HuH-7.5 (cell line): Measurements from ENCODE around the gene AK8.

Experiments used
- DNase-seq: peaks from one replicate; pipeline ENCODE4 v3.0.0; 2011; ENCODE audit warnings: low spot score

The AK8 gene

DNA sequence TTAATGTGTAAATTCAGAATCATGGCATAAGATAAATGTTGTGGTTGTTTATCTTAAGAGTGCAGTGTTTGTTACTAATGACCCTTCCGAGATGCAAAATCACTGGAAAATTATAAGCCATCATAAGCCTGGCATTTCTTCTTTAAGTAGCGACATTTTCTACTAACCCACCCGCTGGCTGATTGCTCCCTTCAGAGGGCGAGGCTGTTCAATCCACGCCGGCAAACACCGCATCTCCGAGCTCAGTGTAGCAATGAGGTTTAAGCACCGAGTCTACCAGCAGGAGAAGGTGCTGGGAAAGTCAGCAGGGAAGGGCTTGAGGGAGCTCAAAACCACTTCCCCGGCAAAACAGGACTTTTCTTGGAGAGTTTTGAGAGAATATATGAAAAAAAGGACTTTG is 52.7 kb downstream of the AK8 start:
- DNase-seq = no peak

DNA sequence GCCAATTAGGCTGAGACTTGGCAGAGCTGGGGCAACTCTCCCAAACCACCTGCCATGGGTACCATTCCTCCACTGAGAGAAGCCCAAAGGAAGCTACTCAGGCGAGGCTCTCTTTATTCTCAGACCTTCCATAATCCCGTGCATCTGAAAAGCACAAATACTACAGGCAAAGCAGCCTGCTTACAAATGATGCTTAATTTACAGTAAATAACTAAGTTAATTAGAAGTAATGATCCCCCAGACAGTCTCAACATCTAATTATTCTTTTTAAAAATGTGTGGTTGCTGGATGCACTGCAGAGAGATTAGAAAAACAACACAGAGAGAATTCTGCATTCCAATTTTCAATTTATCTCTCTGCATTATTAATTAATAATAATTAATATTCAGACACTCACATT is 53.1 kb downstream of the AK8 start:
- DNase-seq = no peak

DNA sequence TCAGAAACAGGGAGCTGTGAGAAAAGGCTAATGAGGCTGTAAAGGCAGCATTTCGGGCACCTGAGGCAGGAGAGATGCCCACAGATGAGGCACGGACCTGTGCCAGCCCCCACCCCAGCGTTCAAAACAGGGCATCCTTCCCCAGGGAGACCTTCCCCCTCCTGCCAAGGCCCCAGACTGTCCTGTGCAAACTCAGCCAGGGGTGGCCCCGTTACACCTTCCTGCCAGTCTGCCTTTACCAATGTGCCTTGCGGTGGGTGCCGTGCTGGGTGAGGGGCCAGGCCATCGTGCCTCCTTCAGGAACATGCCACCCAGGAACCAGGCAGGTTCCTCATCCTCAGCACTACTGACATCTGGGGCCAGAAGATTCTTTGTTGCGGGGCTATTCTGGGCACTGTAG is 53.9 kb downstream of the AK8 start:
- no peak for DNase-seq

DNA sequence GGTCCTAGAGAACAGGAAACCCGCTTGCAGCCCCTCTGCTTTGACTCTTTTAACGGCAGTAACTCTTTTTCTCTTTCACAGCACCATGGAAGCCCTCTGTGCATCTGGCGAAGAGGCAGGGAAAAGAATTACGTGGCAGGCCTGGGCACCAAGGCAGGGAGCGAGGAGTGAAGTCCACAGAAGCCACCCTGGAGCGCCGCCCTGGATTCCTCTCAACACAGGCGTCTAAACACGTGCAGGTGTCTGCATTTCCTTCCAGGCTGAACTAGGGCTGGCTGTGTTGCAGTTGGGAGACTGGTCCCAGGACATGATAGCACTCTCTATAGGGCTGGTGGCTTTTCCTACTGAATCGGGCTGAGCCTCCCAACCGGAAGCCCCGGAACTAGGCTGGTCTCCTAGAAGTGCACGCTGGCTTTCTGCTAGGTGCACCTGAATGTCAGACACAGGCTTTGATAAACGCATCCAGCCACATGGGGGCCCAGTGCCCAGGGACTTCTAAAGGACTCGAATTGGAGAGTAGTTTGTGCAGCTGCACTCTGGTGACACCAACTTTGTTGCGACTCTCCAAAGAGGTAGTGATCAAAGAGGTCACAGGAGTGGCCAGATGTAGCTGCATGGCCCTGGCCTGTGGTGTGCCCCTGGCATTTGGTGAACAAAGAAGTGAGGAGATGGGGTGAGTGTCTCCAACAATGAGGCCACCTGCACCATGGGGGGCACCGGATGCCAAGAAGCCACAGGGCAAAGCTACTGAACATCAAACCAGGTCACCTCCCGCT is 54.5 kb downstream of the AK8 start:
- no peak for DNase-seq

DNA sequence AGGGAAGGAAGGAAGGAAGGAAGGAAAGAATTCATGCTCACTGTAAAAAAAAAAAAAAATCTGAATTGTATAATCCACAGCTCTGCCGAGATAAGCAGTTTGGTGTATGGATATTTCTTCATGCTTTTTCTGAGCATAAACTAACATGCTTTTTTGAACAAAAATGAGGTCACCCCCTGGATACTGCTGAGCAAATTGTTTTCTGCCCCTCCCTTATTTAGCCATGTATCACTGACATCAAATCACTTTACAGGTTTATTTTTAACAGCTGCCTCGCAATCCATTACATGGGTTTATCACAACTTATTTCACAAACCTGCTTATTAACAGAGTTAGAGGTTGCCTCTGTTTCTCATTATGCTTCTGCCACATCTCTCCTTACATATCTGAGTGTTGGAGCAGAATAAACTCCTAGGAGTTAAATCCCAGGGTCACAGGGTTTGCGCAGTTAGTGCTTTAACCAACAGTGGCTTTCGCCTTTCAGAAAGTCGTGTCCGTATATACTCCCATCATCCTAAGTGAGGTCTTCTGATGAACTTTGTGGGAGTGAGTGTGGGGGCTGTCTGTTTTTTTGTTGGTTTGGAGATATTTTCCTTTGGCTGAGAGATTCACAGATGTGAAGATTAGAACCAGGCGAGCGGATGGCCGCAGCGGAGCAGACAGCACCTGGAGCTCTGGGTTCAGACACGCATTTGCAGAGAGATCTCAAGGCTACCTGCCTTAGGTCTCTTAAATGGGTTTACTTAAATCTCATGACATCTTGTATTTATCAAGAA is 57.7 kb downstream of the AK8 start:
- no peak for DNase-seq

DNA sequence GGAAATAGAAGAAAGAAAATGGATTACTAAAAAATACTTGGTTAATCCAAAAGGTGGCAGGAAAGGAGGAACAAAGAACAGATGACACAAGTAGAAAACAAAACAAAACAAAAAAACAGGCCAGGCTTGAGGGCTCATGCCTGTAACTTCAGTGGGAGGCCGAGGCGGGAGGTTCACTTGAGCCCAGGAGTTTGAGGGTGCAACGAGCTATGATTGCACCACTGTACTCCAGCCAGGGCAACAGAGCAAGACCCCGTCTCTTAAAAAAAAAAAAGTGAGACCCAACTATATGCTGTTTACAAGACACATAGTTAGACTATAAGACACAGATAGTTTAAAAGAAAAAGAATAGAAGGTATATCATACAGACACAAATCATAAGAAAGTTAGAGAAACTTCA is 59.5 kb downstream of the AK8 start:
- no peak for DNase-seq

DNA sequence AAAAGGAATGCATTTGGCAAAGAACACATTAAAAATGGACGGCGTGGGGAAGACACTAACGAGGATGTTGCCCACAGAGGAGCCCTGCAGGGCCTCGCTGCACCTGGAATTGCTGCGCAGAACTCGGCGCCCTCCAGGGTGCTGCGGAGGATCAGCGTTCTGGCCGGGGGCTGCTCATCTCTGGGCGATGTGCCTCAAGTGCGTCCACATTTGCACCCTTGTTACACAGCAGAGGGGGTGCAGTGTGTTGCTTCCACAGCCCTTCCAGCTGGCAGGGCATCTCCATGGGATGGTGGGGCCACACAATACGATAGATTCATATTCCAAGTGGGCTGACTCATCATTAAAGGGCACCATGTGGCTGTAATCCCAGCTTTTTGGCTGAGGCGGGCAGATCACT is 63.1 kb downstream of the AK8 start:
- no peak for DNase-seq

DNA sequence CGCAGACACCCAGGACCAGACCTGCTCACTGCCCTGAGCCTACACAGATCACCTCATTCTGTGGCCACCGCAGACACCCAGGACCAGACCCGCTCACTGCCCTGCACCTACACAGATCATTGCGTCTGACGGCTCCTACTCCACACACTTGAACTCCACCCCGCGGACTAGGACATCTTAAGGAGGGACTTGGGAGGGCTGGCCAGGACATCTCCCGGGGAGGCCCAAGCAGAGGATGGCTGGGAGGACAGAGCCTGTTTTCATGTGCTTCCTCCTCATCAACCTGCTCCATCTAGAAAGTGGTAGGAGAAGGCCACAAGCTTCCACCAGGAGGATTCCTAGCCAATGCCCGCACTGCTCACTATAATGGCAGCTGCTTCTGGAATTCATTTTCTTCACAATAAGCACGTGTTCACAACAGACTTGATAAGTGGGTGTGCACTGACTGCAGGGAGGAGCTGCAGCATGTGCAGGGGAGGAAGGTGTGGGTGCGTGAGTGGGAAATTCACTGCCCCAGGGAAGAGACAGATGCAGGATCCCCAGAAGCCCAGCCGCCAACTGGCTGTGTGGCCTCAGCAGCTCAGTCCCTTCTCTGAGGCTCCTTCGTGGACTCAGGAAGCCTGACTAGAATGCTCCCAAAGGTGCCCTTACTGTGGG is 64.8 kb downstream of the AK8 start:
- no peak for DNase-seq

DNA sequence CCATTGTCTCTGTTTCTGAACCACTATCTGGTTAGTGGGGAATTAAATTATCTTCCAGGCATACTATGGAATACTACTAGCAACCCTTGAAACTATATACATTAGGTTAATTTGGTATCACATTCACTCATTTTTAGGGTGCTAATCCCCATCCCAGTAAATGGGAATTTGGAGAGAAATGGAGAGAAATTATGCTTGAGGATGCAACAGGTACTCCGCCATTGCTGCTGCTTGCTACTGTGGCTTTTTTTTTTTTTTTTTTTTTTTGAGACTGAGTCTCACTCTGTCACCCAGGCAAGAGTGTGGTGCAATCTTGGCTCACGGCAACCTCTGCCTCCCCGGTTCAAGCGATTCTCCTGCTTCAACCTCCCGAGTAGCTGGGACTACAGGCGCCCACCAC is 66.1 kb downstream of the AK8 start:
- no peak for DNase-seq

DNA sequence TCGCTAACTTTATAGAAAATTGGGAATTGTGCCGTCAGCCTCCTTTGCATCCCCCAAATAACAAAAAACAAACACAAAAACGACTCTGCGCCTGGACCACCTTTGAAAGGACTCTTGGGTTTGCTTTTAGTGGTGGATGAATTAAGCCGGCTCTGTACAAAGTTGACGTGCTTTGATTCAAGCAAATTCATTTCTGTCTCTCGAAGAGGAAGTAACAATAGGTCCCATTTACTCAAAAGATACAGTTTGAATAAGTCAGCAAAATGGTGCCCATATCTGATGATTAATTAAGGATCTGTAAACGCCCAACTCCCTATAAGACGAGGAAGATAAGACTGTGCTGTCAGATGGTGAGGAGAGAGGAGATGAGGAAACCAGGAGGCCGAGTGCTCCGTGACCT is 67.8 kb downstream of the AK8 start:
- no peak for DNase-seq

DNA sequence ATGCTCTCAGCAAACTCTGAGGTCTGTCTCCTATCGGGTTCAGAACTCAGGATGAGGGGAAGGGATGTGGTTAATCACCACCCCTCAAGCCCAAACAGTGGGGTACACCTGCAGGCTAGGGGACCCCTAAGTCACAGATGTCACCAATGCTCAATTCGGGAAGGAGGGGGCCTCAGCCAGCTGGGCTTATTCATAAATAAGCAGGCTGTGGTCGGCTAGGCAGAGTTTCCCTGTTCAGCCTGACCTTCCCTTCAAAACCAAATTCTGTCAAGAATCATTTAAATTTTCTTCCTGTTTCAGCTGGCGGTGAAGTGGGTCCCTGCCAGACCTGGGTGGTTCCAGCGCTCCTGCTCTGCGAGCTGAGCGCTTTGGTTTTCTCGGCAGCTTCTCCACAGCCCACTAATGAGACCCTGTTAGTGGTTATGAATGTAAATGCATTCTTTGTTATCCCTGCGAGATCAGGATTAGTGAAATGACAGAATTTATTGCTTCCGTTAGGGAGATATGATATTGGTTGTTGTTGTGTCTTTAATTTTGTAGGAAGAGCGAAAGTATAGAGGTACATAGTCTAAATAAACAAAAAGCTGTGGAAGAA is 68.3 kb downstream of the AK8 start:
- DNase-seq = no peak

DNA sequence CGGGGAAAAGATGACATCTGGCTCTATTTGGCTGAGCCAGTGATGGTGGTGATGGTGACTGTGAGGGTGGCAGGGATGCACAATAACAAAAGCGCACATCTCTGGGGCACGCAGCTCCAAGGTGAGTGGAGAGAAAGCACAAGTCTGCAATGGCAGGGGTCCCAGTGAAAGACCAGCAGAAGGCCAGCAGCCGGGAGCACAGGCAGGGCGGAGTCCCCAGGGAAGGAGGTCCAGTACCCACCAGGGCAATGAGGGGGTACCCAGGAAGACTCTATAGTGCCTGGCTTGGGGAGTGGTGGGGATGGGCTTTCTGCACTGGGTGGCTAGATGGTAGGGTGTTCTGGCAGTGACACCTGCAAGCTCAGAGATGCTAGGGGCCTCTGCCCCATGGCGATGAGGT is 69.4 kb downstream of the AK8 start:
- DNase-seq = no peak

DNA sequence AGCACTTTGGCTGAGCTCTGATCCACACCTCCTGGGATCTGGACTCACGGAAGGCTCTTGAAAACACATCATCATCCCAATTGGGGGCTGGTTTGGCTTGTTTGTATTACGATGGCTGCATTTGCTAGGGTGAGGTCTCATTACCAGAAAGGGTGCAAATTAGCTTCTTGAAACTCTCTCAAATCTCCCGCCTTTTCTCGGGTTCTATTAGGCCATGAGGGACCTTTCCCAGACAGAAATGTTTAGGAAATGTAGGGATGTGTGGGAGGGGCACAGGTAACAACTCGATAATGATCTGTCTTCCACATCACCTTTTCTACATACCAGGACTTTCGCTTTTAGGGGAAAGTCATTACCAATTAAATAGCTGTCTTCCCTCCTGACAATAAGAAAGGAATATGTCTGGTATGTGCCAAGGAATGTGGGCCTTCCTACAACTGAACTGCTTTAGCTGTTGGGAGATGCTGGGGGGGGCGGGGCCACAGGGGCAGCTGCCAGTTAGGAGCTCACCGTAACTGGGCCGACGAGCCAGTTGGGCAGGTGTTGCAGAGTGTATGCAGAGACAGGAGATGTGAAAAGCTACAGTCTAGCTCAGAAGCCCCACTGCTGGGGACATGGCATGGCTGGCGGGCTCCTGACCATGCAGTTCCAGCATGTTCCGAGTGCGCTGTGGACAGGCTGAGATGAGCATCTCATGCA is 71.2 kb downstream of the AK8 start:
- DNase-seq = no peak

DNA sequence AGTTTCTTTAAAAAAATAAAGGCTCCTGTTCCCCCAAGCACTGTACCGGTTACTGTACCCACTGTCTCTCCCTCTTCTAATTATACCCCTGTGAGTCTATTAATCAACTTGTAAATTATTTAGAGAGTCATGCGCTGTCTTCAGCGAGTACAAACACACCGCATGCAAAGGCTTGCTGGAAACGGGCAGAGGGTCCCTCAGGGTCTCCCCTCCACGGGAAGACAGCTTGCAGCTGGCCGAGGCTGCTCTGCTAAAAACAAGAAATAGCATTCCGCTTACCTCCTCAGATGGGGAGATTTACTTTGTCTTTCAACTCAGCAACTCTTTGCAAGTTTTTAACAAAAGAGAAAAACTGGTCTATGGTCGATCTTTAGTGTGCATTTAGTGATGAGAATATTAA is 71.8 kb downstream of the AK8 start:
- no peak for DNase-seq

DNA sequence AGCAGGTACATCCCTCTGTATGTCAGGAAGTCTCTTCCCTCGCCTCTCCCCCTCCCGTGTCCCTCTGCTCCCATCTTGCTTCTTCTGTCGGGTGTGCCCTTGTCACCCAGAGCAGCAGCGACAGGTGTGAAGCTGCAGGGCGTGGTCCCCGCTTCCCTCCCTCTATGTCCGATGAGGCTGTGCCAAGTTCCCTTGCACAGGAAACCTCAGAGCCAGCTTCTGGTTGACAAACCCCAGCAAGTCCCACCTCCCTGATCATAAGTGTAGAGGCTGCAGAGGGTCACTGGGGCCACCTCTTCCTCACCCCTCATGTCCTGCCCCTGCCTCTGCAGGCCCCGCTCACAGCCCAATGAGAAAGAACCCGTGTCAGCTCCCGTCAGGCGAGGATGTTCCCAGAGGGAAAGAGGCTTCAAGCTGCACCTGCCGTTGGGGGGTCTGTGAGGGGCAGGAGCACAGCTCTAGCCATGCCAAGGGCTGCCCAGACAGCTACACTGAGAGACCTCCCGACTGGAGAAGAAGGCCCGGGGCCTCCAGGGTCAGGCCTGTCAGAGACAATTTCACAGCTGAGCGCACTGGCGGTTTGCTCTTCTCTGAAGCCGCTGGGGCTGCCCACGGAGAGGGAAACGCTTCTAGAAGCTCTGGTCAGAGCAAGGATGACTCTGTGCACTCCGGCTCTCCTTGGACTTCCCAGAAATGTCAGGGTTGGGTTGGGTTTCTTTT is 73.3 kb downstream of the AK8 start:
- DNase-seq = no peak

DNA sequence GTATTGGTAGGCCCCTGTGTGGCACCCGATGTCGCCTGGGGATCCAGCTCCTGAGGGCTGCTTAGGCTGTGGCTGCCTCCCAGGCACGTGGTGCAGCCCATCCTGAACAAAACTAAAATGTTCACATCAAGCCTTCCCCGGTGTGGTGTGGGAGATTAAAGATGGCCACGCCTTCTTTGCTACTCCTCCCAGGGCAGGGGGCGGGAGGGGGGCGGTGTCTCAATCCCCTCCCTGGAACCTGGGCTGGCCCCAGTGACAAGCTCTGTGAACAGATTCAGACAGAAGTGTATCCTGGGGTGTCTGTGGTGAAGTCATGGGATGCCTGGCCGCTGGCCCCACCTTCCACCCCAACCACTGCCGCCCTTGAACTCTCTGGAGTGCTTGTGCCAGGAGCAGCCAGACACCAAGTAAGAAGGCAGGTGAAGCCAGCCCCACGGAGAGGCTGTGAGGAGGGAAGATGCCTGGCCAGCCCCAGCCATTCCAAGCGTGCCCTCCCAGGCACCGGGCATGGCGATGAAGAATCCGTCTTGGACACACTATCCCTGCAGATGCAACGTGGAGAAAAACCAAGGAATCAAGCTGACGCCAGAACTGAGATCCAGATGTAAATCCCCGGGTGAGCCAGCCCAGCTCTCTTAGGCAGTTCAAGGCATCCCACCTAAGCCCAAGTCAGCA is 75.8 kb downstream of the AK8 start:
- no peak for DNase-seq

DNA sequence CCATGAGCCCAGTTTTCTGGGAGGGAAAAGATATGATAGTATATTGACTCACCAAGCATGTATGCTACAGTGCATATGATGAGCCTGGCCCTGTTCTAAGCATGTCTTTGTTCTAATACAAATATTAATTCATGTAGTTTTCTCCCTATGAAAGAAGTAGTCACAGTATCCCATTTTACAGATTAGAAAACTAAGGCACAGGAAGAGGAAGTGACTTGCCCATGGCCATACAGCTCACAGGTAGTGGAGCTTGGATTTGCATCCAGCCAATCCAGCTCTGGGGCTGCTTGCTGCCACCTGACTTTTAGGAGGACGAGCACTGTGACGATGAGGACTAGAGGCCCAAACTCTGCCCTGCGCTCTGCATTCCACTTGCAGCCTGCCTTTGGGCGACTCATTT is 76.4 kb downstream of the AK8 start:
- DNase-seq = no peak

DNA sequence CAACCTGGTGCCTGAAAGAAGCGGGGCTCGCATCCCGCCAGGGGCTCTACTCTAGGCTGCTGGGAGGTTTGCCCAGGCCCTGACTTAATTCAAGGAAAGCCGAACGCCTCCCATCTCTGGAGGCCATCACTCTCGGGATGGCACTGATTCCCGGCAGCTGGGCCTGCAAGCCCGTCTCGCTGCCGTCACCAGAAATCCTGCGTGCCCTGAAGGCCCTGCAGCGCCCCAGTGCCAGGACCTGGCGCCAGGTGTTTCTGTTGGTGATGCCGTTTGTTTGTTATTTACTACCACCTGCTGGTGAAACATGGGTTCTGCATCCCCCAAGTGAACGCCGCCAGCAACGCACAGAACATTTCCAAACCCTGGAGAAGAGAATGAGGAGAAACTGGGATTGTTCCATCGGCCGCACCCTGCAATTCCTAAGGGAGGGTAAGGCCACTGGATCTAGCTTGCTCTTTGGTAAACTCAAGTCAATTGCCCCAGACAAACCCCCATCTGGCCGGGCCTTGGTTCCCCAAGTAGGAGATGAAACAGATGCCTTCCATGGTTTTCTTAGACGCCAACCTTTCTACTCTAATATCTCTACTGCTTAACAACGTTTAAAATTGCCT is 77.9 kb downstream of the AK8 start:
- DNase-seq = peak; percentile 47

DNA sequence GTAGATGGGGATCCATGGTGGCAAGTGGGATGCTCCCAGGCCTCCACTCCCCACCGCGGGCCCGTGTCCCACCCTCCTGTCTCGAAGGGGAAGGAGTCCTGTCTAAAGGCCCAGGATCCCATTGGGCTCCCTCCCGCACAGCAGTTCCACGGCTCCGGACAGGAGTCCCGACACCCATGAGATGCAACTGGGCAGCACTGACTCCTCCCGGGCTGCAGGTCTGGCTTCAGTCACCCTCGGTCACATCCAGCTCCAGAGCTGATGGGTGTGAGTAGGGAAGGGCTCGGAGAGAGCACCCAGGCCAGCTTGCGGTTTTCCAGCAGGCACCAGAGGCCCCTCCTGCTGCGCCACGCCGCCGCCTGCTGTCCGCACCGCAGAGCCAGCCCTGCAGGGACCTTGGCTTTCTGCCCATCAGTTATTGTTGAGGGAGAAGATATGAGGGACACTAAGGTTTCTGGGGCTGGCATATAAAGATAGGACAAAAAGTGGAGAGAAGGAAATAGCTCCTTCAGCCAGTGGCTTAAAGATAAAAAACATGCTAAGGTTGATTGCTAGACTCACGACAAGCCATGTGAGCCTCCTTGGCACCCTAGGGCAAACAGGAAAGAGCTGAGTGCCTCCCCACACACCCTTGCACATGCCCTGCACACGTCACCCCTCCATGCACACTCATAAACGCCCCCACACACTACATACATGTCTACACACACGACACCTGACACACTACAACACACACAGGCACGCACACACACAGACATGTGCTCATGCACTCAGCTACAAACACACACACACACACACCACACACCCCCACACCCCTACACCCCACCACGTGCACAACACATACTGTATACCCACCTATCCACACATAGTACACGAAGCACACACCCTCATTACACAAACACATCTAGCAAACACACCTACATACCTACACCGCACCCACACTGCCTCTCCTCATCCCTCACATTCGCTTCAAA is 79.0 kb downstream of the AK8 start:
- no peak for DNase-seq
